Nephron (organoid): ENCODE data around the gene ASS1.

Source experiments
- H3K27ac Mint-ChIP-seq, 3 experiments: 2 replicates each; pipeline ENCODE4 v1.8.0; 2020; ENCODE audit warnings: mixed read lengths in 3 of 3, mild to moderate bottlenecking in 2 of 3, moderate library complexity in 1 of 3
- H3K27me3 Mint-ChIP-seq: 2 replicates; pipeline ENCODE4 v1.8.0; 2021; ENCODE audit warnings: low read depth, mild to moderate bottlenecking, moderate library complexity, mixed read lengths
- H3K36me3 Mint-ChIP-seq: 2 replicates; pipeline ENCODE4 v1.8.0; 2020; ENCODE audit warnings: low read depth, mixed read lengths
- H3K4me1 Mint-ChIP-seq: 2 replicates; pipeline ENCODE4 v1.8.0; 2020; ENCODE audit warnings: mixed read lengths
- H3K4me3 Mint-ChIP-seq, 3 experiments: 2 replicates each; pipeline ENCODE4 v1.8.0; 2020; ENCODE audit warnings: mild to moderate bottlenecking in 3 of 3, mixed read lengths in 3 of 3, moderate library complexity in 2 of 3
- H3K9me3 Mint-ChIP-seq: 2 replicates; pipeline ENCODE4 v1.8.0; 2020; ENCODE audit warnings: mixed read lengths
- CTCF ChIP-seq, 3 experiments: fragments of 200-600 bp; sonication (generic); IDR thresholded peaks; one replicate each; pipeline ENCODE4 v1.5.0; 2021; ENCODE audit warnings: antibody characterized with exemption in 3 of 3; ENCODE audit not compliant: unreplicated experiment in 3 of 3

Gene ASS1

GRCh38 chr9:130447193-130447816, 2.5 kb downstream of the ASS1 start:
- TF ChIP-seq CTCF (IDR thresholded peaks at IDR 0.05; ENCODE audit: unreplicated experiment in 3 of 3) = no peak
- Mint-ChIP-seq H3K36me3 (no peaks in the 10 kb centered on the region), H3K4me1 (peaks cover 51% of the 10 kb centered on the region), H3K27ac (peak overlapping the region; percentile 95 to 99 (median 96)), H3K4me3 (peak overlapping the region; percentile 86 to 95 (median 88)), H3K9me3 (no peaks in the 10 kb centered on the region), H3K27me3 (peaks cover 33% of the 10 kb centered on the region)

- TF ChIP-seq CTCF (IDR thresholded peaks at IDR 0.05; ENCODE audit: unreplicated experiment in 3 of 3) = no peak
- H3K36me3 Mint-ChIP-seq = no peaks in the 10 kb centered on the region
- H3K4me1 Mint-ChIP-seq = peaks cover 59% of the 10 kb centered on the region
- peak overlapping the region; percentile 95 to 99 (median 96) for H3K27ac Mint-ChIP-seq
- no peaks in the 10 kb centered on the region for H3K9me3 Mint-ChIP-seq
- peaks cover 37% of the 10 kb centered on the region for H3K27me3 Mint-ChIP-seq
- peak overlapping the region; percentile 14 to 39 (median 35) for H3K4me3 Mint-ChIP-seq
Measured at GRCh38 chr9:130448035-130448624, 3.4 kb downstream of the ASS1 start.

DNA sequence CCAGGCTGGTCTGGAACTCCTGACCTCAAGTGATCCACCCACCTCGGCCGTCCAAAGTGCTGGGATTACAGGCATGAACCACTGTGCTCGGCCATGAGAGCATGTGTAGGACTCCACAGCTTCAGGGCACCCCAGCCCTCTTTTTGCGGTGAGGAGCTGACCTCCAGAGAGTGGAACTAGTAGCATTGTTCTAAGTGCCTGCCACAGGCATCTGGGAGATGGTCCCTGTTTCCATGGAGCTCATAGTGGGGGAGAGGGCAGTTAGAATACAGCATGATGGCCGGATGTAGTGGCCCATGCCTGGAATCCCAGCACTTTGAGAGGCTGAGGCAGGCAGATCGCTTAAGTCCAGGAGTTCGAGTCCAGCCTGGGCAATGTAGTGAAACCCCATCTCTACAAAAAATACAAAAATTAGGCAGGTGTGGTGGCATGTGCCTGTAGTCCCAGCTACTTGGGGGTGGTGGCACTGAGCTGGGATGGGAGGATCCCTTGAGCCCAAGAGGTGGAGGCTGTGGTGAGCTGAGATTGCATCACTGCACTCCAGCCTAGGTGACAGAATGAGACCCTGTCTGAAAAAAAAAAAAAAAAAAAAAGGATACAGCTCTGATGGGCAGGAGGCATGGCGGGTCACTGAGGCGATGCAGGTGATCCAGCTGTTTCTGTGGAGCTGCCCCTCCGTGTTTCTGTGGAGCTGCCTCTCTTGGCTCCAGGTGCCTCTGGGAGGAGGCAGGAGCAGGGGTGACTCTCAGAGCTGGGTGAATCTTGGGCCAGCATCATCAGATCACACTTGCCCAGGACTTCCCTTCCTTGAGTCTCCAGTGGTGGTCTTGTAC, 4.2 kb downstream of the ASS1 start:
- H3K27me3 Mint-ChIP-seq = peaks cover 35% of the 10 kb centered on the region
- no peaks in the 10 kb centered on the region for H3K9me3 Mint-ChIP-seq
- H3K4me1 Mint-ChIP-seq = peaks cover 68% of the 10 kb centered on the region
- H3K36me3 Mint-ChIP-seq = no peaks in the 10 kb centered on the region
- TF ChIP-seq CTCF (IDR thresholded peaks at IDR 0.05; ENCODE audit: unreplicated experiment in 3 of 3) = no peak
- peak overlapping the region in 1 of 3 experiments; percentile 19 for H3K4me3 Mint-ChIP-seq
- peak overlapping the region in 2 of 3 experiments; percentile 67 to 99 for H3K27ac Mint-ChIP-seq

DNA sequence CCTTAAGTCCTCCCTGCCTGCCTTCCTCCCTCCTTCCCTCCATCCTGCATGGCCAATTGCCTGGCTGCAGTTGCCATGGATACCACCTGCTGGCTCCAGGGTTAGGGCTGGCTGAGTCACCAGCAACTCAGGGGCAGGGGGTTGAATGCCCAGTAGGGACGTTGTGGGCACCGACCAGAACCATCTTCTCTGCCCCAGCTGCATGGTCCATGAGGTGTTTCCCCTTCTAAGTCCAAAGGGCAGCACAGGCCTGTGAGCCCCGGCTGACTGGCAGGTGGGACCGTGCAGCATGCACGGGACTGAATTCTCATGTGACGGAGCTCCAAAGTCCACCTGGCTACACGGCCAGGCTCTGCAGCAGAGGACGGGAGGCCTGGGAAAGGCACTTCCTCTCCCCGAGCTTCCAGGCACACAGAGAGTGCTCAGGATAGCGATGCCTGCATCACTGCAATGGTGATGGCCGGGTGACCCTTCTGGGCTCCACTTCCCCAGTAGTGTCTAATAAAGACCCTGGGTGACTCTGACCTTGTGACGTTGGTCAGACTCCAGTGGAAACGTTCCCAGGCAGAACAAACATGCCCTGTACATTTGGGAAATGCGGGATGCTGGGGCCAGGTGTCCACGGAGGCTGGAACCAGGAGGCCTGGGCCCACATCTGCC, 5.7 kb downstream of the ASS1 start:
- Mint-ChIP-seq H3K4me1 (peaks cover 69% of the 10 kb centered on the region), H3K9me3 (no peaks in the 10 kb centered on the region), H3K27ac (peak overlapping the region; percentile 70 to 93 (median 87)), H3K4me3 (peak overlapping the region in 2 of 3 experiments; percentile 26 to 37), H3K27me3 (peaks cover 29% of the 10 kb centered on the region), H3K36me3 (no peaks in the 10 kb centered on the region)
- no peak for TF ChIP-seq CTCF (IDR thresholded peaks at IDR 0.05; ENCODE audit: unreplicated experiment in 3 of 3)

DNA sequence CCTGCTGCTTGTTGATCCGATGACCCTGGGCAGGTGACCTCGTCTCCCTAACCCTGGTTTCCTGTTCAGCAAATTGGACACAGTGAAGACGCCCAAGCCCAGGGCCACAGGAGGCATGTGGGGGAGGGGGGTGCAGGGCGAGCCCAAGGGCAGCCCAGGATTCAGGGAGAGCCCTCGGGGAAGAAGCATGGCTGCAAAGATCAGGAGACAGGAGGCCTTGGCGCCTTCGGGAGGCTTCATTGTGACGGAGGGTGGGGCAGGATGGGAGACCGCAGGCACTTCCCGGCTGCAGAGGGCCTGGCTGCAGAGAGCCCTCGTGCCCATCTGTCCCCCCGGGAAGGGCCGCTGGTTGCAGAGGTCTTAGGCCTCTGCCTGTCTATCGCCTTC, 6.2 kb downstream of the ASS1 start:
- Mint-ChIP-seq H3K36me3 (no peaks in the 10 kb centered on the region), H3K27ac (peak overlapping the region in 2 of 3 experiments; percentile 70 to 93), H3K9me3 (no peaks in the 10 kb centered on the region), H3K27me3 (peaks cover 24% of the 10 kb centered on the region), H3K4me1 (peaks cover 64% of the 10 kb centered on the region), H3K4me3 (no peak overlapping the region)
- TF ChIP-seq CTCF (IDR thresholded peaks at IDR 0.05; ENCODE audit: unreplicated experiment in 3 of 3) = no peak
